ENCODE data around the gene ARHGEF26. TPM values are rescaled to one million over a fixed set of nuclear protein-coding genes. Genes with fewer than 3 reads are reported as not detected.
A peak's percentile ranks its signal among the peaks of the same experiment; 100 is the strongest.

Gene ARHGEF26
- total RNA-seq, 1 experiment from 2014 or later, result 13.7 TPM

- no peak overlapping the region for H2BK20ac ChIP-seq (ENCODE audit: low read depth, low read length, poor library complexity, severe bottlenecking)
- no peak overlapping the region for H3T11ph ChIP-seq (ENCODE audit: low read length)
- no peak overlapping the region for H2BK12ac ChIP-seq (ENCODE audit: insufficient read length, low read depth, low read length)
- H3K4me1 ChIP-seq (ENCODE audit: insufficient read depth, low read length), result 0 out of 2 replicates have a peak, but pooled peaks cover 2% of the 10 kb centered on the region
- H3K4me1 Mint-ChIP-seq, result peaks cover 31 to 36% of the 10 kb centered on the region in 2 experiments
- H3K4ac ChIP-seq (ENCODE audit: low read depth, low read length), result no peak overlapping the region
- no peak overlapping the region for H4K91ac ChIP-seq (ENCODE audit: insufficient read length, low read depth, low read length)
- no peaks in the 10 kb centered on the region for H4K20me1 ChIP-seq (ENCODE audit: control insufficient read depth, insufficient read depth, insufficient read length)
- no peak overlapping the region for H3K9ac ChIP-seq (ENCODE audit: extremely low read depth, insufficient read length, low read length)
- no peak overlapping the region for H3K56ac ChIP-seq (ENCODE audit: insufficient read length, low read depth, low read length)
- no peaks in the 10 kb centered on the region for H3K79me2 ChIP-seq (ENCODE audit: insufficient read depth, low read length)
- H3K4me3 Mint-ChIP-seq, result no peak overlapping the region
- no peak overlapping the region for H3K23ac ChIP-seq (ENCODE audit: insufficient read length, low read depth, low read length)
- H3K27ac ChIP-seq (ENCODE audit: insufficient read length, low read depth, low read length), result no peak overlapping the region
- H2BK15ac ChIP-seq (ENCODE audit: low read depth, low read length), result no peak overlapping the region
- no peak overlapping the region for H3K18ac ChIP-seq (ENCODE audit: insufficient read length, low read depth, low read length)
- H3K14ac ChIP-seq (ENCODE audit: insufficient read depth, low read length), result no peak overlapping the region
- peaks cover 0 to 9% (median 0%) of the 10 kb centered on the region in 3 experiments; a peak in 2 of 7 replicates for H3K36me3 Mint-ChIP-seq (ENCODE audit: insufficient read depth in 1 of 3, low read depth in 3 of 3)
- H3K27ac Mint-ChIP-seq, result peak overlapping the region in 1 of 3 experiments; percentile 88; a peak in 1 of 7 replicates
- H2BK5ac ChIP-seq (ENCODE audit: insufficient read length, low read length), result no peak overlapping the region
- H4K5ac ChIP-seq (ENCODE audit: insufficient read length, low read depth, low read length), result no peak overlapping the region
- TF ChIP-seq CTCF (conservative IDR thresholded peaks at IDR 0.05), result no peak
- DNase-seq, result no peak
- H3K9me3 ChIP-seq (ENCODE audit: control insufficient read depth, low read depth, low read length), result no peaks in the 10 kb centered on the region
- no CpG with 5 or more reads among the region's 1 CpG for WGBS (ENCODE audit: extremely low coverage, insufficient read length, low lambda C conversion rate)
- H3K9me3 Mint-ChIP-seq, result no peaks in the 10 kb centered on the region
- H3K27me3 ChIP-seq (ENCODE audit: insufficient read depth, low read length), result no peaks in the 10 kb centered on the region
- H2AK5ac ChIP-seq (ENCODE audit: insufficient read length, low read length), result no peak overlapping the region
- H2AFZ ChIP-seq (ENCODE audit: low read length), result no peak overlapping the region
- H2BK120ac ChIP-seq (ENCODE audit: low read depth, low read length, poor library complexity, severe bottlenecking), result no peak overlapping the region
- H3K23me2 ChIP-seq (ENCODE audit: insufficient read length, low read depth, low read length, poor library complexity, severe bottlenecking), result no peaks in the 10 kb centered on the region
- H3K27me3 Mint-ChIP-seq (ENCODE audit: low read depth), result no peaks in the 10 kb centered on the region
- H3K4me2 ChIP-seq (ENCODE audit: insufficient read depth, insufficient read length, low read length), result no peak overlapping the region
- no peak overlapping the region for H4K8ac ChIP-seq (replicated peaks; ENCODE audit: insufficient read length, low read depth, low read length)
- peaks cover 2% of the 10 kb centered on the region for H3K79me1 ChIP-seq (ENCODE audit: insufficient read depth, low read depth, low read length, poor library complexity, severe bottlenecking)
Observed at GRCh38 chr3:154148541-154148940, 27.4 kb downstream of the ARHGEF26 start.

Measured in H9 (cell line).